H1 (cell line): ENCODE measurements around the gene LOXHD1. TPM values are rescaled to one million over a fixed set of nuclear protein-coding genes. Genes with fewer than 3 reads are reported as not detected.

ENCODE experiments used
- BACH1 ChIP-seq: IDR thresholded peaks from 2 replicates; pipeline ENCODE4 v1.6.1; 2012; ENCODE audit warnings: low read length, improper control_type of control experiment
- CTBP2 ChIP-seq: IDR thresholded peaks from 2 replicates; pipeline ENCODE4 v1.7.0; 2011; ENCODE audit warnings: borderline replicate concordance, mild to moderate bottlenecking, moderate library complexity, mixed read lengths, low read length; ENCODE audit not compliant: insufficient read depth, insufficient read length
- EP300 ChIP-seq, 2 experiments: IDR thresholded peaks; 1 replicate in 1 of 2; 2 replicates in 1 of 2; pipeline ENCODE4 v1.6.1; 2011 to 2012; ENCODE audit warnings: low read depth in 2 of 2, low read length in 2 of 2, mild to moderate bottlenecking in 2 of 2, borderline replicate concordance in 1 of 2, inconsistent platforms in 1 of 2, moderate library complexity in 1 of 2
- JUN ChIP-seq: IDR thresholded peaks from 2 replicates; pipeline ENCODE4 v1.6.1; 2011; ENCODE audit warnings: low read depth, mild to moderate bottlenecking, improper control_type of control experiment, low read length
- KDM1A ChIP-seq: fragments of 200-600, 300-600 bp; sonication (generic); IDR thresholded peaks from 2 replicates; pipeline ENCODE4 v1.7.1; 2016; ENCODE audit warnings: mild to moderate bottlenecking, low read length, borderline replicate concordance
- MAFK ChIP-seq: IDR thresholded peaks from 2 replicates; pipeline ENCODE4 v1.6.1; 2012; ENCODE audit warnings: low read depth, mild to moderate bottlenecking, improper control_type of control experiment, low read length
- POLR2A ChIP-seq, 2 experiments: IDR thresholded peaks; 1 replicate in 1 of 2; 2 replicates in 1 of 2; pipeline ENCODE4 v1.6.1; 2011; ENCODE audit warnings: low read depth in 2 of 2, low read length in 2 of 2, mild to moderate bottlenecking in 2 of 2; ENCODE audit errors: control extremely low read depth in 1 of 2
- SIN3A ChIP-seq, 2 experiments: IDR thresholded peaks in 1 of 2; conservative IDR thresholded peaks in 1 of 2; 2 replicates each; pipeline ENCODE4 v1.6.1; 2011 to 2012; ENCODE audit warnings: low read length in 2 of 2, improper control_type of control experiment in 1 of 2, low read depth in 1 of 2, mild to moderate bottlenecking in 1 of 2
- SP1 ChIP-seq: IDR thresholded peaks from 2 replicates; pipeline ENCODE4 v1.6.1; 2011; ENCODE audit warnings: low read depth, low read length
- YY1 ChIP-seq: IDR thresholded peaks from 2 replicates; pipeline ENCODE4 v1.6.1; 2011; ENCODE audit warnings: low read depth, mild to moderate bottlenecking, low read length
- polyA plus RNA-seq, 7 experiments: library from polyadenylated mRNA; depleted of rRNA in 3 of 7; stranded (reverse) in 5 of 7; unstranded in 2 of 7; fragments of >200 nt in 5 of 7; fragments of 200-250 nt in 2 of 7; gene quantifications; 1 replicate in 5 of 7; 2 replicates in 1 of 7; 4 replicates in 1 of 7; pipeline versions ENCODE4 v1.2.1 to v1.2.3, GENCODE V29; 2011 to 2013; ENCODE audit warnings: missing spikeins in 2 of 7, mixed read lengths in 2 of 7
- total RNA-seq: library from RNA; stranded (reverse); fragmentation: NEBNext Ultra II Directional; extraction: Animal tissue kit (Norgen Biotek cat#: 25700); gene quantifications from 2 replicates; pipeline ENCODE4 v1.2.1, GENCODE V29; 2021
- TF ChIP-seq, protein P1 (sequence below): IDR thresholded peaks from 2 replicates; pipeline ENCODE4 v1.6.1; 2011; ENCODE audit warnings: low read length, improper control_type of control experiment
- TF ChIP-seq, protein P2 (sequence below): IDR thresholded peaks from 2 replicates; pipeline ENCODE4 v1.6.1; 2012; ENCODE audit warnings: inconsistent platforms

Gene LOXHD1
- total and polyA plus RNA-seq, 2 of the 8 experiments (the other 6 are each of a cell fraction or from before 2014, with no cell fraction given) = 0.02 TPM; not detected in 1

DNA sequence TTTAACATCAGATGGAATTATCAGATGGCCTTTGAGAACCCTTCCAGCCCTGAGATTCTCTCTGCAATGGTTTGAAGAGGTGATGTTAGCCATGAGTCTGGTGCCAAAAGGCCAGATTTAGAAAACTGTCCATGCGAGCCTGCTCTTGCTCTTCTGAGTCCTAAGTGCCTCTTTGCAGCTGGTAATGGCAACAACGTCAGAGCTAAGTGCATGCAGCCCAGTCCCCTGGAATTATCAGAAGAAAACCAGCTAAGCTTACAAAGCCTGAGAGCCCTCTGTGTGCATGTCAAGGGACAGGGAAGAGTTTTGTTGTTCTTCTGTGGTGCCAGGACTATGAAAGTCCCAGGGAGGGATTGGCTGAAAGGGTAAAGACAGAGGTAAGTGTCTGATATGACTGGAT is 89.8 kb downstream of the LOXHD1 start (continued):
- TF ChIP-seq, protein P1, sequence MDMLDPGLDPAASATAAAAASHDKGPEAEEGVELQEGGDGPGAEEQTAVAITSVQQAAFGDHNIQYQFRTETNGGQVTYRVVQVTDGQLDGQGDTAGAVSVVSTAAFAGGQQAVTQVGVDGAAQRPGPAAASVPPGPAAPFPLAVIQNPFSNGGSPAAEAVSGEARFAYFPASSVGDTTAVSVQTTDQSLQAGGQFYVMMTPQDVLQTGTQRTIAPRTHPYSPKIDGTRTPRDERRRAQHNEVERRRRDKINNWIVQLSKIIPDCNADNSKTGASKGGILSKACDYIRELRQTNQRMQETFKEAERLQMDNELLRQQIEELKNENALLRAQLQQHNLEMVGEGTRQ = no peak
- TF ChIP-seq JUN (no peak), SIN3A (conservative IDR thresholded peaks at IDR 0.05 in 1 of 2, IDR thresholded peaks at IDR 0.05 in 1 of 2; ENCODE audit: low read depth in 1 of 2, low read length in 2 of 2) (no peak), BACH1 (no peak), MAFK (no peak), POLR2A (IDR thresholded peaks at IDR 0.05; ENCODE audit: control extremely low read depth in 1 of 2, low read depth in 2 of 2, low read length in 2 of 2) (no peak), SP1 (no peak), KDM1A (no peak), EP300 (IDR thresholded peaks at IDR 0.05; ENCODE audit: borderline replicate concordance in 1 of 2, low read depth in 2 of 2, low read length in 2 of 2) (no peak), YY1 (no peak), CTBP2 (no peak)
- TF ChIP-seq, protein P2, sequence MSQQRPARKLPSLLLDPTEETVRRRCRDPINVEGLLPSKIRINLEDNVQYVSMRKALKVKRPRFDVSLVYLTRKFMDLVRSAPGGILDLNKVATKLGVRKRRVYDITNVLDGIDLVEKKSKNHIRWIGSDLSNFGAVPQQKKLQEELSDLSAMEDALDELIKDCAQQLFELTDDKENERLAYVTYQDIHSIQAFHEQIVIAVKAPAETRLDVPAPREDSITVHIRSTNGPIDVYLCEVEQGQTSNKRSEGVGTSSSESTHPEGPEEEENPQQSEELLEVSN = no peak
